ENCODE data around the gene GRIA4.
"Not testable (repeated sequence)": the region's sequence is repeated elsewhere in the genome, so short reads cannot be mapped to it uniquely, and the experiment has no call there.

Gene GRIA4

GRCh38 chr11:105991888-105992287, 382.0 kb downstream of the GRIA4 start:
- no peaks in the 10 kb centered on the region for H3K27me3 ChIP-seq (ENCODE audit: control insufficient read depth, insufficient read depth, low read length)
- no peak overlapping the region for H3K4me3 ChIP-seq (ENCODE audit: low read depth, low read length)
- no peak overlapping the region for H3K9ac ChIP-seq (ENCODE audit: low read length)
- H3K27ac ChIP-seq (ENCODE audit: low read depth, low read length), result no peak overlapping the region
- peaks cover 2% of the 10 kb centered on the region; the same call in 1 of the 2 replicates for H3K9me3 ChIP-seq (ENCODE audit: control insufficient read depth, insufficient read depth, low read depth, low read length)
- H3K36me3 ChIP-seq (ENCODE audit: control insufficient read depth, insufficient read depth, low read length), result peaks cover 11% of the 10 kb centered on the region
- peaks cover 8% of the 10 kb centered on the region; the same call in 1 of the 2 replicates for H3K4me1 ChIP-seq (ENCODE audit: control insufficient read depth, insufficient read depth, low read length)

- H3K9ac ChIP-seq (ENCODE audit: low read length), result no peak overlapping the region
- H3K9me3 ChIP-seq (ENCODE audit: control insufficient read depth, insufficient read depth, low read depth, low read length), result peaks cover 26% of the 10 kb centered on the region
- H3K4me3 ChIP-seq (ENCODE audit: low read depth, low read length), result no peak overlapping the region
- H3K4me1 ChIP-seq (ENCODE audit: control insufficient read depth, insufficient read depth, low read length), result no peaks in the 10 kb centered on the region
- no peak overlapping the region for H3K27ac ChIP-seq (ENCODE audit: low read depth, low read length)
- peaks cover 35% of the 10 kb centered on the region for H3K36me3 ChIP-seq (ENCODE audit: control insufficient read depth, insufficient read depth, low read length)
- H3K27me3 ChIP-seq (ENCODE audit: control insufficient read depth, insufficient read depth, low read length), result no peaks in the 10 kb centered on the region
Observed at GRCh38 chr11:106001304-106002012, 391.6 kb downstream of the GRIA4 start.

GRCh38 chr11:106003094-106003493, 393.2 kb downstream of the GRIA4 start:
- H3K4me3 ChIP-seq (ENCODE audit: low read depth, low read length); H3K27me3 ChIP-seq (ENCODE audit: control insufficient read depth, insufficient read depth, low read length); H3K4me1 ChIP-seq (ENCODE audit: control insufficient read depth, insufficient read depth, low read length); H3K9ac ChIP-seq (ENCODE audit: low read length); H3K27ac ChIP-seq (ENCODE audit: low read depth, low read length): not testable (repeated sequence)
- H3K36me3 ChIP-seq (ENCODE audit: control insufficient read depth, insufficient read depth, low read length), result peaks cover 48% of the 10 kb centered on the region
- peaks cover 26% of the 10 kb centered on the region for H3K9me3 ChIP-seq (ENCODE audit: control insufficient read depth, insufficient read depth, low read depth, low read length)

DNA sequence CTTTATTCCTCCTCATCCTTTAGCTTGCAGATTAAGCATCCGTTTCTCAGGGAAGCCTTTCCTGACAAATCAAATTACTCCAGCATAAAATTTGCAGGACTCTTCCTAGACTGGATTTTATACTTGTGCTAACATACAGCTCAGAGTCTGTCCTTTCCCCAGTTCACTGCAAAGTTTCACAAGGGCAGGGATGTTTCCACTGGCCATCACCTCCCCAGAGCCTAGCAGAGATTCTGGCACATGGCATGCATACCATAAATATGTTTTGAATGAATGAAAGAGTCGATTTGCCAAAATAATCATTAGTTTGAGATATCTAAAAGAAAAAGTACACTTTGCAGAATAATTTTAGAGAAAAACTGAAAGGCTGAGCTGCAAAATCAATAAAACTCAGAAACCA, 401.6 kb downstream of the GRIA4 start:
- Histone ChIP-seq H3K27ac (ENCODE audit: low read depth, low read length) (no peak overlapping the region), H3K9ac (ENCODE audit: low read length) (no peak overlapping the region), H3K4me1 (ENCODE audit: control insufficient read depth, insufficient read depth, low read length) (no peaks in the 10 kb centered on the region; the same call in 1 of the 2 replicates), H3K4me3 (ENCODE audit: low read depth, low read length) (no peak overlapping the region), H3K27me3 (ENCODE audit: control insufficient read depth, insufficient read depth, low read length) (no peaks in the 10 kb centered on the region), H3K36me3 (ENCODE audit: control insufficient read depth, insufficient read depth, low read length) (peaks cover 51% of the 10 kb centered on the region), H3K9me3 (ENCODE audit: control insufficient read depth, insufficient read depth, low read depth, low read length) (no peaks in the 10 kb centered on the region; the same call in 1 of the 2 replicates)

GRCh38 chr11:106012744-106013143, 402.9 kb downstream of the GRIA4 start:
- Histone ChIP-seq H3K9me3 (ENCODE audit: control insufficient read depth, insufficient read depth, low read depth, low read length) (no peaks in the 10 kb centered on the region; the same call in 1 of the 2 replicates), H3K36me3 (ENCODE audit: control insufficient read depth, insufficient read depth, low read length) (peaks cover 38% of the 10 kb centered on the region), H3K27ac (ENCODE audit: low read depth, low read length) (no peak overlapping the region), H3K27me3 (ENCODE audit: control insufficient read depth, insufficient read depth, low read length) (no peaks in the 10 kb centered on the region), H3K4me3 (ENCODE audit: low read depth, low read length) (no peak overlapping the region), H3K4me1 (ENCODE audit: control insufficient read depth, insufficient read depth, low read length) (no peaks in the 10 kb centered on the region; the same call in 1 of the 2 replicates), H3K9ac (ENCODE audit: low read length) (no peak overlapping the region)

GRCh38 chr11:106014035-106014434, 404.2 kb downstream of the GRIA4 start:
- Histone ChIP-seq H3K36me3 (ENCODE audit: control insufficient read depth, insufficient read depth, low read length) (peaks cover 26% of the 10 kb centered on the region), H3K27ac (ENCODE audit: low read depth, low read length) (no peak overlapping the region), H3K9ac (ENCODE audit: low read length) (no peak overlapping the region), H3K4me1 (ENCODE audit: control insufficient read depth, insufficient read depth, low read length) (no peaks in the 10 kb centered on the region; the same call in 1 of the 2 replicates), H3K4me3 (ENCODE audit: low read depth, low read length) (no peak overlapping the region), H3K9me3 (ENCODE audit: control insufficient read depth, insufficient read depth, low read depth, low read length) (no peaks in the 10 kb centered on the region), H3K27me3 (ENCODE audit: control insufficient read depth, insufficient read depth, low read length) (no peaks in the 10 kb centered on the region)

DNA sequence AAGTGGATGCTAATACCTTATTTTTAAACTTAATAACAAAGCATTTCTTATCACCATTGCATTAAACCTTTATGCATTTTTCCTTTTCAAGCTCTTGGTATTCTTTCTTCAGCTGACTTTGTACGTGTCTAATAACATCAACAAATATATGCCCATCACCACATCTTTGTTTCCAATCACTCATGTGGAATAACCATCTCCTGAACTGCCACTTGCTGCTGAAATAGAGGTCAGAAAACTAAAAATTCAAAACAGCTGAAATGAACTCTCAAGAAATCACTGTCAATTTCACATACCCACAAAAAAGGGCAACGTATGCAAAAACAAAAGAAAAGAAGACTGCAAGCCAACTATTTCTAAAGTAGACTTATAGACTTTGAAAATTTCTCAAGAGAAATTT, 404.7 kb downstream of the GRIA4 start:
- peaks cover 20% of the 10 kb centered on the region for H3K36me3 ChIP-seq (ENCODE audit: control insufficient read depth, insufficient read depth, low read length)
- no peaks in the 10 kb centered on the region; the same call in 1 of the 2 replicates for H3K4me1 ChIP-seq (ENCODE audit: control insufficient read depth, insufficient read depth, low read length)
- H3K9me3 ChIP-seq (ENCODE audit: control insufficient read depth, insufficient read depth, low read depth, low read length), result no peaks in the 10 kb centered on the region
- H3K9ac ChIP-seq (ENCODE audit: low read length), result no peak overlapping the region
- no peak overlapping the region for H3K4me3 ChIP-seq (ENCODE audit: low read depth, low read length)
- no peak overlapping the region for H3K27ac ChIP-seq (ENCODE audit: low read depth, low read length)
- H3K27me3 ChIP-seq (ENCODE audit: control insufficient read depth, insufficient read depth, low read length), result no peaks in the 10 kb centered on the region

DNA sequence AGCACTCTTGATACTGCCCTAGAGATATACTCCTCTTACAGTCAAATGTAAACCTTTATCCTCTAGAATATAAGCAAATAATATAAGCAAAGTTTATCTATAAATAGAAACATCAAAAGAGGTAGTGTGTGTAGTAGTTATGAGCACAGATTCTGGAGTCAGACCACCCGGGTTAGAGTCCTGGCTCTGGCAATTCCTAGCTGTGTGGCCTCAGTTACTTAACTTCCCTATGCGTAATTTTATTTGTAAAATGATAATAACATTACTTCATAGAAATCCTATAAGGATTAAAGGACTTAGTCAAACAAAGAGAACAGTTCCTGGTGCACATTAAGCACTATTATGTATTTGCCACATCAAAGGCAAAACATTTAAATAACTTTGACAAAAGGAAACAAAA, 405.2 kb downstream of the GRIA4 start:
- H3K9me3 ChIP-seq (ENCODE audit: control insufficient read depth, insufficient read depth, low read depth, low read length), result no peaks in the 10 kb centered on the region
- no peaks in the 10 kb centered on the region for H3K27me3 ChIP-seq (ENCODE audit: control insufficient read depth, insufficient read depth, low read length)
- no peak overlapping the region for H3K4me3 ChIP-seq (ENCODE audit: low read depth, low read length)
- H3K4me1 ChIP-seq (ENCODE audit: control insufficient read depth, insufficient read depth, low read length), result no peaks in the 10 kb centered on the region; the same call in 1 of the 2 replicates
- peaks cover 15% of the 10 kb centered on the region for H3K36me3 ChIP-seq (ENCODE audit: control insufficient read depth, insufficient read depth, low read length)
- no peak overlapping the region for H3K27ac ChIP-seq (ENCODE audit: low read depth, low read length)
- H3K9ac ChIP-seq (ENCODE audit: low read length), result no peak overlapping the region

DNA sequence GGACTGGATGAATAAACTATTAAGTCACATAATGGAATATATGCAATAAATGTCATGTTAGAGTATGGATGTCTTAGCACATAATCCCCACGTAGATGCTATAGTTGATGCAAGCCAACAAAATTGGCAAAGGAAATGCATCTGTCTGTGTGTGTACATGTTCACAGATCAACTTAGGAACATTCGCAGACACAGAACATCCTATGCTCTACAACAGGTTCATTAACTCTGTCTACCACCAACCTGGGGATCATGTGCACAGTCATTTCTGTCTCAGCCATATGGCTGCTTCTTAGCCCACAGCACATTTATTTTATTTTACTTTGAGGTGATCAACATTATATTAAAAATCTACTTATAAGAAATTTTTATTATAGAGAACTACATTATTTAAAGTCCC, 407.2 kb downstream of the GRIA4 start:
- H3K27ac ChIP-seq (ENCODE audit: low read depth, low read length), result no peak overlapping the region
- no peaks in the 10 kb centered on the region for H3K27me3 ChIP-seq (ENCODE audit: control insufficient read depth, insufficient read depth, low read length)
- no peak overlapping the region for H3K9ac ChIP-seq (ENCODE audit: low read length)
- no peaks in the 10 kb centered on the region for H3K9me3 ChIP-seq (ENCODE audit: control insufficient read depth, insufficient read depth, low read depth, low read length)
- H3K4me3 ChIP-seq (ENCODE audit: low read depth, low read length), result no peak overlapping the region
- peaks cover 8% of the 10 kb centered on the region for H3K4me1 ChIP-seq (ENCODE audit: control insufficient read depth, insufficient read depth, low read length)
- H3K36me3 ChIP-seq (ENCODE audit: control insufficient read depth, insufficient read depth, low read length), result peaks cover 2% of the 10 kb centered on the region; the same call in 1 of the 2 replicates

- H3K9me3 ChIP-seq (ENCODE audit: control insufficient read depth, insufficient read depth, low read depth, low read length), result no peaks in the 10 kb centered on the region
- peak overlapping the region; percentile 79 for H3K9ac ChIP-seq (ENCODE audit: low read length)
- peak overlapping the region; percentile 36; the same call in 1 of the 2 replicates for H3K27ac ChIP-seq (ENCODE audit: low read depth, low read length)
- peaks cover 8% of the 10 kb centered on the region; the same call in 1 of the 2 replicates for H3K4me1 ChIP-seq (ENCODE audit: control insufficient read depth, insufficient read depth, low read length)
- peak overlapping the region; percentile 91 for H3K4me3 ChIP-seq (ENCODE audit: low read depth, low read length)
- H3K27me3 ChIP-seq (ENCODE audit: control insufficient read depth, insufficient read depth, low read length), result no peaks in the 10 kb centered on the region
- H3K36me3 ChIP-seq (ENCODE audit: control insufficient read depth, insufficient read depth, low read length), result no peaks in the 10 kb centered on the region
Observed at GRCh38 chr11:106021181-106021966, 411.5 kb downstream of the GRIA4 start.

Measured in HUES6 (cell line).